GM13976 (cell line): Measurements from ENCODE around the gene ZNF304.

Experiments
- DNase-seq: peaks from one replicate; pipeline ENCODE4 v3.0.0; 2012; ENCODE audit warnings: low spot score
- CTCF ChIP-seq: IDR thresholded peaks from 2 replicates; pipeline ENCODE4 v1.5.1; 2012; ENCODE audit warnings: borderline replicate concordance, mild to moderate bottlenecking; ENCODE audit not compliant: insufficient read depth; ENCODE audit errors: extremely low read depth, missing control alignments, control extremely low read depth
- in situ Hi-C: fragments of 300-500 bp; cut with MboI; formaldehyde crosslinking; loops from one replicate; pipeline ENCODE4 v1.12.0; 2022; ENCODE audit warnings: low sequenced_read_pairs, mixed read lengths, inconsistent platforms; ENCODE audit not compliant: unreplicated experiment

Gene ZNF304

DNA sequence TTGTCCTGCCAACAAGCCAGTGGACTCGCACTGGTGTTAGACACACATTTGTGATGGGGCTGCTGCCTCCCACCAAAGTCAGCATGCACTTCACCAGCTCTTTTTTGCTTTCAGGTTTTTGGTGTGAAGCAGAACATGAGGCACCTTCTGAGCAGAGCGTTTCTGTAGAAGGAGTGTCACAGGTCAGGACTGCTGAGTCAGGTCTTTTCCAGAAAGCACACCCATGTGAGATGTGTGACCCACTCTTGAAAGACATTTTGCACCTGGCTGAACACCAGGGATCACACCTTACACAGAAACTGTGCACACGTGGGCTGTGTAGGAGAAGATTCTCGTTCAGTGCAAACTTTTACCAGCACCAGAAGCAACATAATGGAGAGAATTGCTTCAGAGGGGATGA lies 4.8 kb downstream of the ZNF304 start:
- TF ChIP-seq CTCF: no peak
- in situ Hi-C loops: no loop called here
- DNase-seq: no peak

GRCh38 chr19:57357406-57357805 lies 6.3 kb downstream of the ZNF304 start:
- no peak for TF ChIP-seq CTCF
- DNase-seq: no peak
- in situ Hi-C loops: no loop called here

DNA sequence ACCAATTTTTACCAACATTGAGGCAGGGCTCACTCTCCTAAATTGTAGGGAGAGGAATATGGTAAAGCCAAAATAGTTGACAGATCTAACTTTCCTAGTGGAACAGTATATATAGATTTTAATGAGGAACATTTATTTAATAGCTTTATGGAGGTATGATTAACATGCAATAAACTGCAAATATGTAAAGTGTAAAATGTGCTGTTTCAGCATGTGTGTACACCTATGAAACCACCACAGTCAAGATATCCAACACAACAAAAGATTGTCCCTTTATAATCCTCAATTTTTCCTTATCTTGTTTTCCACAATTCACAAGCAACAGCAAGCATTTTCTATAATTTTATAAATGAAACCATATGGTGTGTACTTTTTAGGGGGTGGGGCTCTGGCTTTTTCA lies 8.2 kb downstream of the ZNF304 start:
- TF ChIP-seq CTCF: no peak
- no peak for DNase-seq
- in situ Hi-C loops: no loop called here

DNA sequence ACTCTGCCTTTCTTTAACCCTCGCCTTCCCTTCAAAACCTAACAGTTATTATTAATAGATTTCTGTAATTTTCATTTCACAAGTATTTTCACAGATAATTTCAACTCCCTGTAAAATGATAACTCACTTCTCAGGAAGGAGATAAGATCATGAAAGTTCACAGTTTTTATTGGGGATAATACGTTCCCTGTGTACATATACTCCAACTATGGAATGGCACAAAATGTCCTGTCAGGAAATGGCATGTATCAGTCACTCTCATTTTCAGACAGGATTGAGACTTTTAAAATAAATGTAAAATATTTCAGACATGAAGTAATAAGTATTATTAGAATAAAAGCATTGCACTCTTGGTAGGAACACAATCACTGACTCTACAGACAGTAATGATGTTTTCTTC lies 11.3 kb downstream of the ZNF304 start:
- no peak for DNase-seq
- TF ChIP-seq CTCF: no peak
- in situ Hi-C loops: no loop called here

DNA sequence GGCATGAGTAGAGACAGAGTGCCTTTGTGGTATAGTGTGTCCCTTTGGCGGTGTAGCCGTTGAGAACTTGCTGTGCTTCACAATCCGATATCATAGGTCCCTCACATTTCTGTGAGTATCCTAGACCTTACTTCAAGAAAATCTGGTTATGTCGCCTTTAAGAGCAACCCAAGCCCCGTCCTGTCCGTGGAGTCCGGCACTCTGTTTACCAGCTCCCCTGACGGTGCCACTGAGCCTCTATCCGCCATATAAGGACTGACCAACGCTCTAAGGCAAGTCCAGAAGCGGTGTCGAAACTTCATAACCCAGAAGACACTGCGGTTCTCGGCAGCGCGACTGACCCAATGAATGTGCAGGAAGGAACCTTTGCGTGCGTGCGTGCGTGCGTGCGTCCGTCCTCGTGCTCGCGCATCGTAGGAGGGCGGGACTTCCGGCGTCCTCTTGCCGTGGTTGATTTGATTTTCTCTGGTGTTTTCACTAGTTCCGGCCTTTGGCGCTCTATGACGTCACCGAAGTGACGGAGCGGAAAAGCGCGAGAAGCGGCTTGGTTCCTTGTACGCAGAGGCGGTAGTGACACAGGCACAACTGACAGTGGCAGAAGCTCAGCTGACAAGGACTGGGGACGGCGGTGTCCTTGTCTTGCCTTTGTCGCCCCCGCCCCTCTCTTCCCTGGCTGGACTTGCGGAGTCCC lies 12.1 kb downstream of the ZNF304 start, which contains the start of the genes TRAPPC2B and ZNF547:
Gene TRAPPC2B (plus strand): TSS at position 555 of the 691 bp plus-strand sequence. CDS start 1,283 bp downstream, outside the sequence.
Gene ZNF547 (plus strand): TSS at position 555 of the 691 bp plus-strand sequence. CDS start 5,005 bp downstream, outside the sequence.
- TF ChIP-seq CTCF: no peak
- DNase-seq: peak; percentile 97
- in situ Hi-C loops: no loop called here

- DNase-seq: peak; percentile 35
- in situ Hi-C loops: no loop called here
- no peak for TF ChIP-seq CTCF
Measured at GRCh38 chr19:57363688-57364181, 12.7 kb downstream of the ZNF304 start.
